SK-MEL-5 (cell line): ENCODE data around the gene ZNF362. TPM values are rescaled to one million over a fixed set of nuclear protein-coding genes. Genes with fewer than 3 reads are reported as not detected.
"Not testable (repeated sequence)": the region's sequence is repeated elsewhere in the genome, so short reads cannot be mapped to it uniquely, and the experiment has no call there.

ENCODE experiments used
- DNase-seq: peaks from one replicate; pipeline ENCODE4 v3.0.0-alpha.2; 2016; ENCODE audit warnings: low read depth, low spot score
- in situ Hi-C: cut with HindIII; loops from 2 replicates; pipeline ENCODE4 v1.10.0; 2016; ENCODE audit warnings: low sequenced_read_pairs, high pct_unique_total_duplicates, low pct_unique_long_range_greater_than_20kb
- total RNA-seq: library from RNA; depleted of rRNA; stranded (reverse); fragments of >200 nt; shearing (Covaris generic); gene quantifications from 2 replicates; pipeline ENCODE4 v1.2.3, GENCODE V29; 2014

ZNF362 gene
- total RNA-seq, 1 experiment from 2014 or later = 12.4 TPM

DNA sequence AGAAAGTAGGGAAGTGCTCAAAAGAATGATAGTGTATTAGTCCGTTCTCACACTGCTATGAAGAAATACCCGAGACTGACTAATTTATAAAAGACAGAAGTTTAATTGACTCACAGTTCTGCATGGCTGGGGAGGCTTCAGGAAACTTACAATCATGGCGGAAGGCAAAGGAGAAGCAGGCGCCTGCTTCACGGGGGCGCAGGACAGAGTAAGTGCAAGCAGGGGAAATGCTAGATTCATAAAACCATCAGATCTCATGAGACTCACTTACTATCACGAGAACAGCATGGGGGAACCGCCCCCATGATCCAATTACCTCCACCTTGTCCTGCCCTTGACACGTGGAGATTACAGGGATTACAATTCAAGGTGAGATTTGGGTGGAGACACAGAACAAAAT lies 16.9 kb upstream of the ZNF362 start:
- in situ Hi-C loops, DNase-seq: not testable (repeated sequence)

DNA sequence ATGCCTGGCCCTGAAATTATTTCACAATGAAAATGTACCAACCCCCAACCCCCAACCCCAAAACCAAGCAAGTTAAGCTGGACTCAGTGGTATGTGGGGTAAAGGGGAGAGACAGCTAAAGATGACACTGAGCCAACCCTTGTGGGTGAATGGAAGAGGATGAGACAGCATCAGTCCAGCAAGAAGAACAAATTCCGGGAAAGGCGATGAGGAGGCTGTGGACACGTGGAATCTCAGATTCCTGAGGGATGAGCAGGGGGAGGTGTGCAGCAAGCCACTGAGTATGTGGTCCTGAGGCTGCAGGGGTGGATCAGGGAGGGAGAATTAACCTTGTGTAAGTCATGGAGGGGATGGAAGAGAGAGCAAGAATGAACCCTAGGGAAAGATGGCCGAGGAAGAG lies 14.4 kb upstream of the ZNF362 start:
- in situ Hi-C loops = no loop called here
- DNase-seq = no peak

DNA sequence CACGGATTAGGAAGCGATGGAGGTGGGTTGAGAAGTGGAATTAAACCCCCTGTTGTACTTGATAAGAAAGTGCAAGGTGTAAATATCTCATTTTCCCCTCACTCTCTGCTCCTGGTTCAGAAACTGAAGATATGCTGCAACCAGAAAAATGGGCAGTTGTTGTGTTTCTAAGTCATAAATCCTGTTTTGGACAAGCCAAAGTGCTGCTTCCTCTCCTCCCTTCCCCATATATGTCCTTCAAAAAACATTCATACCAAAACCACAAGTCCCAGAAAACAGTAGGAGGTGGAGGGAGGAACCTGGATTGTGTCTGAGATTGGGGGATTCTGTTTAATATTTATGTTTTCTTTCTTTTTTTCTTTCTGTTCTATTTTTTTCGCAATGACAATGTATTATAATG lies 13.6 kb upstream of the ZNF362 start:
- in situ Hi-C loops = no loop called here
- DNase-seq = no peak

DNA sequence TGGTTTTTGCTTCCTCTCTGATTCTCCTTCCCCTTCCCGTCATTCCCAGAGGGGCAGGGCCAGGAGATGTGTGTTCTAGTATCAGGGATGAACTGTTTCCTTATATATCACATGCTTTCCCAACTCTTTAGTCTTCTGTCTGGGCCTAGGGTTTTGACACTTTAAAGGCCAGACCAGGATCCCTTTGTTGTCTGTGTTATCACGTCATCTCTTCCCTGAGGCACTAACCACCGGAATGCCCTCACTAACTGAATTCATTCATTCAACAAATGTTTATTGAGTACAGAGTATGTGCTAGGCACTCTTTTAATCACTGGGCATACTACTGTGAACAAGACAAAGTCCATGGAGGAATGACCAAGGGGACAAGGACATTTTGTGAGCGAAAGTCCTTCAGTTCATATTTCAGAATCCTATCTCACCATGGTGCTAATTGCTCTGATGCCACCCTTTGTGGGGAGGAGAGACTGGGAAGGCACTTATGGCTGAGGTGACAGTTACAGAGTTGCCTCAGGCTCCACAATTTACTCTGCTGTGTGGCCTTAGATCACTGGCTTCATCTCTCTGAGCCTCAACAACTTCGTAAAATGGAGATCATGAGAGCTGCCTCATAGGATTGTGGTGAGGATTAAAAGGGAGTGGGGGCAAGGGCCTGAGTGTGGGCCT lies 12.0 kb upstream of the ZNF362 start:
- in situ Hi-C loops = no loop called here
- DNase-seq = peak; percentile 99

DNA sequence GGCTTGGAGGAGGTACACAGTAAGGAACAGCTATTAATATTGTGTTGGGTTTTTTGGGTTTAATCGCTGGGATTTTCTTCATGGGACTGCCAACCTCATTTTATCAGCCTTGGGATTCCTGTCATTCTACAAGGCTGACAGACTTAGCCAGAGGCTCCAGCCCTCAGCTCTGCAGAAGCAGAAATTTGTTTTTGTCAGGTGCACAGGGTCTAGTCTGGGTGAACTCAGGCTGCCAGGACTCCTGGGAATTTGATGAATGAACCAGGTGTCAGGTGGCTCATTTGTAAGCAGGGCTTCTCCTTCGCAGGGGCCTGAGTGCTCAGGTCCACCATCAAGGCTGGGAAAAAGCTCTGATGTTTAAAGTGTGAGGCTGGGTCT lies 11.5 kb upstream of the ZNF362 start:
- in situ Hi-C loops = no loop called here
- DNase-seq = no peak

DNA sequence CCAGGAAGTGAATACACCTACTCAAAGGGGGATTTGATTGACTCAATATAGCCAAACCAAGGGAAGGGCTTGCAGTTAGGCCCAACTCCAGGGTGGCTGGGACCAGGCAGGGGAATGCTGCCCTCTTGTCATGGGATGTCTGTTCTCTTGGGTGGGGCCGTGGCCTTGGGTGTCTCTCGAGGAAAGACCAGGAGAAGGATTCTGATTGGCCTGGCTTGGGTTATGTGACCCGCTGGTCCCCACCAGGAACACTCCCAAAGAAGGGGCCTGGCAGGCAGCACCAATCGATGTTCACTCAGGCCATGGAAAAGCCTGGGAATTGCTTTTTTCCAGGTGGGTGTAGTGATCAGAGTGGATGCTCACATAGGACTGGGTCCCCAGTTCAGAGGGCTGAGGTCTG lies 10.1 kb upstream of the ZNF362 start:
- DNase-seq = no peak
- in situ Hi-C loops = no loop called here

DNA sequence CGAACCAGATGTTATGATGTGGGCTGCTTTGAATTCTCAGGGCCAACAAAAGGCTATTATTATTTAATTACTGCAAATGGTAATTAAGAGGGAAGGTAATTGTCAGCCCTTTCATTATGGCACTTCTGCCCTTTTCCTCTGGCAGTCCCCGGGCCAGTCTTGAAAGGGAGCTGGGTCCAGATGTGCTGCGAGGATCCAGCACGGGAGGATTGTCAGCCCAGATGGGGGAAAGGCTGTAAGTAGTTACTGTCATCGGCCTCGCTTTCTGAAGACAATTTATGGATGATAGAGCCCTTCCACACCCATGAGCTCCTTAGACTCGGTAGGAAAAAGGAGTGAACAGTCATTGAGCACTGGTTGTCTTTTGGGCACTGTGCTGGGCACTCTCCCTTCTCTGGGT lies 8.7 kb upstream of the ZNF362 start:
- no peak for DNase-seq
- in situ Hi-C loops = no loop called here

DNA sequence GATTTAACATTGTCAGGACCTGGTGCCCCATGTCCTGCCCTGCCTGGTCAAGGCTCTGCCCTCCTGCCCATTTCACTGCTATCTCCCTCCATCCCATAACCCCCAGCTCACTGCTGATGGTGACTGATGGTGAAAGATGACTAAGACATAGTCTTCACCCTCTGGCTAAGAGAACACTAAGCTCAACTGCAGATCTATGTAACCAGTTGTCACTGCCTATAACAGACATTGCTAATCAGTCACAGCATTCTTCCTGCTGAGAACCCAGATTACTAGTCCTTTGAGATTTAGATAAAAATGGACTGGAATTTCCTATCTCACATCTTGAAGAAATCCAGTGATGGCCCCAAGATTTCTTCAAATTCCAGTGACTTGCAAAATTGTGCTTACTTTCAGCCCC lies 8.0 kb upstream of the ZNF362 start:
- no peak for DNase-seq
- in situ Hi-C loops = no loop called here

DNA sequence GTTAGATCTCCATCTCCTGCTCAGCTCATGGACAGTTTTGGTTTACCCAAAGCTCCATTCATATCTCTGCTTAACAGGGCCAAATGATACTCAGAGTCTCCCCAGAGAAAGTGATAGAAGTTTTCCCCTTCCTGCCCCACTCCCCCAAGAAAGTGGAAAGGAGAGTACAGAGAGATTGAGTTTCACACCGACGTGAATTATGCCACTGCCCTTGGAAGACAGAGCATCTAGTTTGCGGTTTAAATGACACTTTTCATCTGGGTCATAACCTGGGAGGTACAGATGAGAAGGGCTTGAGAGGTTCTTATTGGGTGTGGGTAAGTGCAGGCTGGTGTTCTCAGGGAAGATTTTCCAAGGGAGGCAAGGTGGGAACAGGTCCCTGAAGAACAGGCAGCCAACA lies 6.9 kb upstream of the ZNF362 start:
- in situ Hi-C loops = no loop called here
- DNase-seq = no peak

DNA sequence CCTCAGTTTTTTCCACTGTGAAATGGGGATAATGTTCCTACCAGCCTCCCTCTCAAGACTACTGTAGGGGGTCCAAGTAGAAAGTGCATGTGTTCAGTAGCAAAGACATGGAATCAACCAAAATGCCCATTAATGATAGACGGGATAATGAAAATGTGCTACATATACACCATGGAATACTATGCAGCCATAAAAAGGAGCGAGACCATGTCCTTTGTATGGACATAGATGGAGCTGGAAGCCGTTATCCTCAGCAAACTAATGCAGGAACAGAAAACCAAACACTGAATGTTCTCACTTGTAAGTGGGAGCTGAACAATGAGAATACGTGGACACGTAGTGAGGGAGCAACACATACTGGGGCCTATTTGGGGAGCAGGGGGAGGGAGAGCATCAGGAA lies 6.1 kb upstream of the ZNF362 start:
- DNase-seq = no peak
- in situ Hi-C loops = no loop called here

DNA sequence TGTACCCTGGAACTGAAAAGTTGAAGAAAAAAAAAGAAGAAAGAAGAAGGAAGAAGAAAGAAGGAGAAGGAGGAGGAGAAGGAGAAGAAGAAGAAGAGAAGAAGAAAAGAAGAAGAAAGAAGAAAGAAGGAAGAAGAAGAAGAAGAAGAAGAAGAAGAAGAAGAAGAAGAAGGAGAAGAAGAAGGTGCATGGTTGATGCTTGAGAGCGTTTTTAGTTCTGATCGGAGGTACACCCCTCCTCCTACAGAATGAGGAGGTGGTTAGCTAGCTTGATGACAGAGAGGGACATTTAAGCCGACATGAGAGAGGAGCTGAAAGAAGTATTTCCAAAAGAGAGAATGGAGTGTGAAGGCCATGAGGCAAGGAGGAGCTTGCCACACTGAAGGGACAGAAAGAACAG lies 5.6 kb upstream of the ZNF362 start:
- no peak for DNase-seq
- in situ Hi-C loops = no loop called here

DNA sequence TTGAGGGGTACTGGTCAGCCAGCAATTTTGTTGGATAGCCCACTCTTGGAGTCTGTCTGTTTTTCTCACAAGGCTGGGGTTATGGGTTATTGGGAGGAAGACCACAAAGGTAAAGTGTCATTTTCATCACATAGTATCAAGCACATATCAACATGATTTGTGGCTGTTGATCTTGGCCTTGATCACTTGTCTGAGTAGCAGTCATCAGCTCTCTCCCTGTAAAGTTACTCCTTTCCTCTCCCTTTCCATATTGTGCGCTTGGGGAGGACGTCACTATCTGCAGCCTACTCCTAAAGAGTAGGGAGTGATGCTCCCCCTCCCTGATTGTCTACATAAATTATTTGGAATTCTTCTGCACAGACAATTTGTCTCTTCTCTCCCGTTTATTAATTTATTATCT lies 1.8 kb upstream of the ZNF362 start:
- in situ Hi-C loops = no loop called here

DNA sequence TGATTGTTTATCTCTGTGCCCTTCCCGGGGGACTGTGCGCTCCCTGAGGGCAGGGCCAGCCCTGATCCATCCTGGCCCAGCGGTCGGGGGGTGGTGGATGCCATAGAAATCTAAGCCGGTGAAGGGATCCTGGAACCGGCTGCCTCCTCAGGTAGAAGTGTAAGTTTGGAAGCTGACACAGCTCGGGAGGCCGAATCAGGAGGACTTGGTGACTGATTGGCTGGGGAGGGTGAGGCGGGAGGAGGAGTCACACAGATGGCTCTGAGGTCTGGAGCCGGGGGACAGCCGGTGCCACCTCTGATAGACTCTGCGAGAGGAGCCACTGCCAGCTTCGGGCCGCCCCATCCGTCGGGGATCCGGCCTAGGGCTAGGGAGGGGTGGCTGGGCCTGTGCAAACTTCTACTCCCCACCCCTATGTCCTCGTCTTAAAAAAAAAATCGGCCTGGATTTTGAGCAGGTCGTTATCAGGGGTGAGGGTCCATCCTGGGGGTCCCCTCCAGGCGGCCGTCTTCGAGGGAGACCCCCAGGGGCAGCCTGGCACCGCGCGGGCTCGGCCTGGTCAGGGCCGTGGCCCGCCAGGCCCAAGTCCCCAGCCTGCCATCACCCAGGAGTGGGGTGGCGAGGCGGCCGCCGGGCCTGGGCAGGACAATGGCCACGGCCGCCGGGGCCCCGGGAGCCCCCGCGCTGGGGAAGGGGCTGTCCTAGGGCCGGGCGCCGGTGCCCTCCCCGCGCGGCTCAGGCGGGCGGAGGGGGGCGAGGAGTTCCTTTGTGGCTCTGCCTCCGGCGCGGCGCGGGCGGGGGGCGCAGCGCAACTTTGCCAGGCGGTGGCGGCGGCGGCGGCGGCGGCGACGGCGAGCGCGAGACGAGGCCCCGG lies 708 bp upstream of the ZNF362 start:
- peak; percentile 58 for DNase-seq
- in situ Hi-C loops = no loop called here

More for the DNA sequence above, 1.8 kb upstream of the ZNF362 start:
- DNase-seq = no peak

DNA sequence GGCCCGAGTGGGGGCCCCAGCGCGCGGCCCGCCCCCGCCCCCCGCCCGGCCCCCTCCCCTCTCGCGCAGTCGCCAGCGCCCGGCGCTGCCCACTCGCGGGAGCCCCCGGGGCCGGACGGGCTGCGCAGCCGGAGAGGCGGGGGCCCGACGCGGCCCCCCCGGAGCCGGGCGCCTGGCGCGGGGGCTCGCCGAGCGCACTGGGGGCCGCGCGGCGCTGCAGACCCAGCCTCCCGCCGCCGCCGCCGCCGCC lies 146 bp upstream of the ZNF362 start:
- in situ Hi-C loops = no loop called here
- DNase-seq = no peak

DNA sequence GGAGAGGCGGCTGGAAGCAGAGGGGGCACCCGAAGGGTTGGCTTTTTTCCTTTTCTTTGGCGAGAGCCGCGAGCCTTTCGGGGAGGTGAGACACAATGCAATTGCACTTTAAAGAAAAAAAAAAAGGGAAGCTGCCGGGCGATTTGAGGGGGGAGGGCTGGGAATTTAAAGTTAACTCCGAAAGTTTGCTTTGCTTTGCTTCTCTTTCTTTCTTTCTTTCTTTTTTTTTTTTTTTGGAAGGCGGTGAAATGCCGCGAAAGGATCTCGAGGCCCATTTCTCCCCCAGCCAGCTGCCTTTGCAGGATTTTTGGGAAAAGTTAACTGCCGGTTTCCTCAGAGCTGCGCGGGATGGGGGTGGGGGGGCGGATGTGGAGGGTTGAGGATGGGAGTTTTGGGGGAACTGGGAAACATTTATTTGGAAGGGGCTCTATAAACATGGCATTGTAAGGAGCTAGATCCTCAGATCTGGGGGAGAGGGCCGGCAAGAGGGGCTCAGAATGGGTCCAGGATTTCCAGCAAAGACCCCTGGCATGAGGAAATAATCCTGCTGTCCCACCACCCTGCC lies 997 bp downstream of the ZNF362 start:
- in situ Hi-C loops = no loop called here
- no peak for DNase-seq

DNA sequence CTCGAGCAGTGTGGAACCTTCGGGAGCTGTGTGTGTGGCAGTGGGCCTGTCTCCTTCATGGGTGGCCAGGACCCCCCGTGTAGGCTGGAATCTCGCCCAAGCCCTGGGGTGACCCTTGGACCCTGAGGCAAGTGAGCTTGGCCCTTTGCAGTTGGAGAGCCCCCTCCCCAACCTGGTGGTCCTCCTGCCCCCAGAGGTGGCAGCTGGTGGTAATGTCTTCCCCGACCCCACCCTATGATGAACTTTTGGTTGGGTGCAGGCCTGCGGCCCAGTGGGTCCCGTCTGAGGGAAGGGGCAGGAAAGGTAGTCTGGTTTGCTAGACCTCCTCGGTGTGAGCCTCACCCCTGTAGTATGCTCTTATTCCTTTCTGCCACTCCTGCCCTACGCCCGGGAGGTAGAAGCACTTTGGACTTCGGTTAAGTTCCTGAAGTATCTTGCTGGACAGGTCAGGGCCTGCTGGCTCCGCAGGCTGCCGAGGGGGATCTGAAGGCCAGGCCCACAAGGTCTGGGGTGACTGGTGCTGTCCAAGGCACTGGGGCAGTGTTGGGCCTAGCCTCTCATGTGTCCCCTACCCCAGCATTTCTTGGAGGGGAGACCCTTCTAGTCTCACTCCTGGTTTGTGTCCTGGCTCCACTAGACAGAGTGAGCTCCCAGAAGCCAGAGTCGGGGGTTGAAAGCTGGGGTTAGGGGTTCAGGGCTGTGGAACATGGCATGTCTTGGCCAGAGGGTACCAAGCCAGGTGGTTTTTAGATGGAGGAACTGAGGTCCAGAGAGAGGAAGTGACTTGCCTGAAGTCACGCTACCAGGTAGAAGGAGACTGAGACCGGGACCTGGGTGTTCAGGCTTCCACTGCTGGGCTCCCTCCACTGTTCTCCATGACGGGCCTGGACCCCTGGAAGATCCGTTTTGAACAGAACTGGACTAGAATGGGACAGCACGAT lies 1.8 kb downstream of the ZNF362 start:
- in situ Hi-C loops = no loop called here
- DNase-seq = no peak

DNA sequence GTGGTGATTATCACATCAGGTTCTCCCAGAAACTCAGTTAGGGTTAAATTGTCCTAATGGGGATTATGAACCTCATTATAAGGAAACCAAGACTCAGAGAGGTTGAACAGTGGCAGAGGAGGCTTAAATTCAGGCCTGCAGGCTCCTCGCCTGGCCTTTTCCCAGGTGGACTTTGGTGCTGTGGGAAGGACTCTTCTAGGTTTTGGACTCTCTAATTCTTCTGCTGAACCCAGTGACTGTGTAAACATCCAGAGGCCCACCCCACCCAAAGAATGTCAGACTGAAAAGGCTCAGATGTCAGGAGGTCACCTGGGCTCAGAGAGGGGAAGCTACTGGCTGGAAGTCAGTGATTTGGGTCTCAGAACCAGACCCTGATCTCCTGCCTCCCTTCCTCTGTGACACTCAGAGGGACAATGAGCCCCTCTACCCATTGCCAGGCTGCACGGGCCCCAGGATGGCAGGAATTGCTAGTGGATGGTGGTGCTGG lies 2.5 kb downstream of the ZNF362 start:
- in situ Hi-C loops = no loop called here

DNA sequence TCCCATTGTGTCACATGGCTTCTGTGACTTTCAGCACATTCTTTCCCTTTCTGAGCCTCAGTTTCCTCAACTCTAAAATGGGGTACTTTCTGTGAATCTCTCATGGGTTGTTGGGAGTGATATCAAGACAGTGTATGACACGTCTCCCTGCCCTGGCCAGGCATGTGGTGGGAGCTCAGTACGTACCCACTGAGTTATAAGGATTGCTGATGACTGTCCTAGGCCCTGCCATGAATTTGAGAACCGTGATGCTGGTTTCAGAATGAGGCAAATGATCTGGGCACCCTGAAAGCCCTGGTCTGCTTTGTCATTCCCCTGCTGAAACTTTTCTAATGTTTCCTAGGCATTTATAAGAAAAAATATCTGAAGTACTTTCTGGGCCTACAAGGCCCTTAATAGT lies 3.6 kb downstream of the ZNF362 start:
- no peak for DNase-seq
- in situ Hi-C loops = no loop called here

More for the DNA sequence above, 2.5 kb downstream of the ZNF362 start:
- no peak for DNase-seq
